ENCODE results near the gene FOXO6.
A peak's percentile ranks its signal among the peaks of the same experiment; 100 is the strongest.

DNA sequence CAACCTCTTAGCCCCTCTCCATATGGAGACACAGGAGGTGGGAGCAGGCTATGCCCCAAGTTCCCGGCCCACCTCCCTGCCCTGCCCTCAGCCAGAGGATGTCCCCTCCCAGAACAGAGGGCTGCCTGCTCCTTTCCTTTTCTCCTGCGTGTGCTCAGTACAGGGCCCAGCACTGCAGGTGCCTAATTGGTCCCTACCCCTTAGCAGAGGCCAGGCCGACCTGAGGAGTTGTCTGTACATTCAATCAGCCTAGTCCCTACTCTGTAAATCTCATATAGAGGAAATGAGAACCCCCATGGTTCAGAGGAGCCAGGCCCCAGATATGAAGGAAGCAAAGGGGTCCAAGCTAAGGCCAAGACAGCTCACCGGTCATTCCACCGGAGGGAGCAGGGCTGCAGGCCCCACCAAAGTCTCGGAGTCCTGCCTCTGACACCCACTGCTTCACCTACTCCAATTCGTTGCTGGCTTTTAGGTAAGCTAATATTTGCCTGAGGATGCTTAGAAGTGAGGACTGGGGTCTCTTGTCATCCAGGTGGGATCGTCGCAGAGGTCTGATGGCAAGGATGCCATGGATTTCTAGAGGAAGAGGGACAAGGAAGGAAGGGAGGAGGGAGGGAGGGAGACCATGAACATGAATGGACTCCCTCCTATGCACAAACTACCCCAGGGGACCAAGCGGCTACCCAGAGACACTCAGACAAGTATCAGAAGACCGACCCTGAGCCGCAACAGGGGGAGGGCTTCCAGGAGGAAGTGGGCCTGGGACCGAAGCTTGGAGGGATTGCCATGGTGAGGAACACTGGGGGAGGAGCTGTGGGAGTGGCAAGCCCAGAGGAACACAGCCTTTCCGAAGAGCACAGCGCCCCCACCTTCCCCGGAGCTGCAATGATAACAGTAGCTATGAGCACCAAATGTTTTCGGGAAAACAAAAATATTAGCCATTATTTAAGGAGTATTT lies 30.4 kb upstream of the FOXO6 start:
- TF ChIP-seq EZH2 (IDR thresholded peaks at IDR 0.05; ENCODE audit: low read length): no peak
- TF ChIP-seq, protein P1, sequence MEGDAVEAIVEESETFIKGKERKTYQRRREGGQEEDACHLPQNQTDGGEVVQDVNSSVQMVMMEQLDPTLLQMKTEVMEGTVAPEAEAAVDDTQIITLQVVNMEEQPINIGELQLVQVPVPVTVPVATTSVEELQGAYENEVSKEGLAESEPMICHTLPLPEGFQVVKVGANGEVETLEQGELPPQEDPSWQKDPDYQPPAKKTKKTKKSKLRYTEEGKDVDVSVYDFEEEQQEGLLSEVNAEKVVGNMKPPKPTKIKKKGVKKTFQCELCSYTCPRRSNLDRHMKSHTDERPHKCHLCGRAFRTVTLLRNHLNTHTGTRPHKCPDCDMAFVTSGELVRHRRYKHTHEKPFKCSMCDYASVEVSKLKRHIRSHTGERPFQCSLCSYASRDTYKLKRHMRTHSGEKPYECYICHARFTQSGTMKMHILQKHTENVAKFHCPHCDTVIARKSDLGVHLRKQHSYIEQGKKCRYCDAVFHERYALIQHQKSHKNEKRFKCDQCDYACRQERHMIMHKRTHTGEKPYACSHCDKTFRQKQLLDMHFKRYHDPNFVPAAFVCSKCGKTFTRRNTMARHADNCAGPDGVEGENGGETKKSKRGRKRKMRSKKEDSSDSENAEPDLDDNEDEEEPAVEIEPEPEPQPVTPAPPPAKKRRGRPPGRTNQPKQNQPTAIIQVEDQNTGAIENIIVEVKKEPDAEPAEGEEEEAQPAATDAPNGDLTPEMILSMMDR (optimal IDR thresholded peaks at IDR 0.05 in 1 of 3, IDR thresholded peaks at IDR 0.05 in 1 of 3, conservative IDR thresholded peaks at IDR 0.05 in 1 of 3; ENCODE audit: extremely low read depth in 1 of 3, insufficient read depth in 2 of 3, low read length in 3 of 3): peak in 1 of 3 experiments; percentile 20
